Measurements from ENCODE around the gene MYO10.
"Not testable (repeated sequence)": the region's sequence is repeated elsewhere in the genome, so short reads cannot be mapped to it uniquely, and the experiment has no call there.

MYO10 gene

GRCh38 chr5:16886793-16887345 is 49.2 kb downstream of the MYO10 start:
- DNase-seq (ENCODE audit: low spot score) = no peak

GRCh38 chr5:16886366-16886736 is 49.7 kb downstream of the MYO10 start:
- no peak for DNase-seq (ENCODE audit: low spot score)

GRCh38 chr5:16885635-16886365 is 50.3 kb downstream of the MYO10 start:
- DNase-seq (ENCODE audit: low spot score) = no peak

GRCh38 chr5:16884595-16884994 is 51.5 kb downstream of the MYO10 start:
- no peak for DNase-seq (ENCODE audit: low spot score)

DNA sequence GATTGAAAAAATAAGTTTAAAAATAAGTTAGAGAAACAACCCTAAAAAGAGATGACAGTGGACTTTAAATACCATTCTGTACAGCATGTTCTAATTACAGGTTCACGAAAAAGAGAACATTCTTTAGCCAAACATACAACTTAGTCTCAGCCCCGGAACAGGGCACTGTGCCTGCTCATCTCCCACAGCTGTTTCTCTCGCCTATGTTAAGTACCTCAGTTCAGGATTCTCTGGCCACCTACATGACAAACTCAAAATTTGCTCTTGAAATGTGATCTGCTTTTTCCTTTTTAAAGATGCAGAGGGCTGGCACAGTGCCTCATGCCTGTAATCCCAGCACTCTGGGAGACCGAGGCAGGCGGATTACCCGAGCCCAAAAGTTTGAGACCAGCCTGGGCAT is 52.3 kb downstream of the MYO10 start:
- DNase-seq (ENCODE audit: low spot score) = no peak

DNA sequence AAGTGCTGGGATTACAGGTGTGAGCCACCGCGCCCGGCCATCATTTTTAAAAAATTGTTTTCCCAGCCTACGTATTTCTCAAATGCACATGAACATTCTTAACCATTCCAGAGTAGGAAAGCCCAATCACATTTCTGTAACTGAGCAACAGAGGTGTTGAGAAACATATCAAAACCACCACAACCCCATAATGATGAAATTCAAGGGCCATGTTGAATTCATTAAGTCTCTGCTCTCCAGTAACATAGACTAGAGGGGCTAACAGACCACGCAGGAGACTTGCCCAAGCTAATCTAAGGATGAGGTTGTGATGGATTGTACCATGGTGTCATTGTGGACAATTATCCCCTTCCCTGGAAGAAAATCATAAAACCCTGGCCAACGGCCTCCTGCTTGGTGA is 52.9 kb downstream of the MYO10 start:
- no peak for DNase-seq (ENCODE audit: low spot score)

DNA sequence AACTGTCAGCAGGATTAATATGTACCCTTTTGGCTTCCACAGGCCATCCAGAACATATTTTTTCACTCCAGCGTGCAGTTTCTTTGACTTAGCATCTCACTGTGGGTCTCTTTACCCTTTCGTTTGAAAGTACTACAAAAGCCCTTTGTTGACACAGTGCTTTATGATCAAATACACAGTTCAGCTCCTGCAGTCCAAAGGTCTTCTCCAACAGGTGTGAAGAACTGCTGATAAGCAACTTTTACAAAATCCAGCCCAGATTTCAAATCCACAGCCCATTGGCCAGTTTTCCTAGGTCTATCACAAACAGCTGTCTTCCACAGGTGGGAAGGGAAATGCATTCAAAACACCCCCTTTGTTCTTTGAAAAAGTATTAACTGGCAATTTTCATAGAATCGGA is 54.8 kb downstream of the MYO10 start:
- DNase-seq (ENCODE audit: low spot score) = no peak

DNA sequence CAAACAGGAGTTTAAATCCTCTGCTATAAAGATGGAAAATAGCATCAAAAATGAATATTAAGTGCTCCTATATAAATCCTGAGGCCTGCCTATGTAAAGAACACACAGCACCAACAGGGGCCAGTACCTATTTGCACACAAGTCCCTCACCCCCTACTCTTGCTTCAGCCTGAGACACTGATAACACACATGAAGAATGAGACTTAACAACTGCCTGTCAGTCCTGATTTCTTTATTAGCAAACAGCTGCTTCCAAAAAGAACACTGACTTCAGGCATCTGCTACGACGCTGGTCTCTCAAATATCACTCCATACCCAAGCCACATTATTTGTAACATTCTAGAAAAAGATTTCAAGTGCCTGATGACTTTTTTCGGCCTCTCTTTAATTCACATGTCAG is 55.5 kb downstream of the MYO10 start:
- no peak for DNase-seq (ENCODE audit: low spot score)

GRCh38 chr5:16879650-16880049 is 56.4 kb downstream of the MYO10 start:
- DNase-seq (ENCODE audit: low spot score) = no peak

DNA sequence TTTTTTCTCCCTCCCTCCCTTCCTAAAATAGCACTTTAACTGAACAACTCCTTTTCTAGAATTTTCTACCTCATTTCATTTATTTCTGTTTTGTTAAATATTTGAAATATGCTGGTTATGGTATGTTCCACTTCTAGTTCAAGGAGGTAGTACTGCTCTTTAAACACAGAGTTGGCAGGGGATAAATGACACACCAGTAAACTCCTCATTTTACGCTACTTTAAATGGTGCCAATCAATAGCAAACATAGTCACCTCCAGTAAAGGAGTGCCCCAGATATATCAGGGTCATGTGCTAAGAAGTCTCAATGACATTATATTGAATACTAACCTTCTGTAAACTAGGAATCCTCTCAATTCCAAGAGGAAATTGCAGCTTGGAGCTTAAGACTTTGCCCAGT is 56.9 kb downstream of the MYO10 start:
- DNase-seq (ENCODE audit: low spot score) = no peak

- DNase-seq (ENCODE audit: low spot score) = no peak
Observed at GRCh38 chr5:16877267-16877935, 58.7 kb downstream of the MYO10 start.

DNA sequence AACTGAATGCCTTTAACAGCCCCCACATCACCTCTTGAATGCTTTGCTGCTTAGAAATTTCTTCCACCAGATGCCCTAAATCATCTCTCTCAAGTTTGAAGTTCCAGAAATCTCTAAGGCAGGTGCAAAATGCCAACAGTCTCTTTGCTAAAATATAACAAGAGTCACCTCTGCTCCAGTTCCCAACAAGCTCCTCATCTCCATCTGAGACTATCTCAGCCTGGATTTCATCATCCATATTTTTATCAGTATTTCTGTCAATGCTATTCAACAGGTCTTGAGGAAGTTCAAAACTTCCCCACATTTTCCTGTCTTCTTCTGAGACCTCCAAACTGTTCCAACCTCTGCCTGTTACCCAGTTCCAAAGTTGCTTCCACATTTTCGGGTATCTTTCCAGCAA is 61.7 kb downstream of the MYO10 start:
- not testable (repeated sequence) for DNase-seq (ENCODE audit: low spot score)

DNA sequence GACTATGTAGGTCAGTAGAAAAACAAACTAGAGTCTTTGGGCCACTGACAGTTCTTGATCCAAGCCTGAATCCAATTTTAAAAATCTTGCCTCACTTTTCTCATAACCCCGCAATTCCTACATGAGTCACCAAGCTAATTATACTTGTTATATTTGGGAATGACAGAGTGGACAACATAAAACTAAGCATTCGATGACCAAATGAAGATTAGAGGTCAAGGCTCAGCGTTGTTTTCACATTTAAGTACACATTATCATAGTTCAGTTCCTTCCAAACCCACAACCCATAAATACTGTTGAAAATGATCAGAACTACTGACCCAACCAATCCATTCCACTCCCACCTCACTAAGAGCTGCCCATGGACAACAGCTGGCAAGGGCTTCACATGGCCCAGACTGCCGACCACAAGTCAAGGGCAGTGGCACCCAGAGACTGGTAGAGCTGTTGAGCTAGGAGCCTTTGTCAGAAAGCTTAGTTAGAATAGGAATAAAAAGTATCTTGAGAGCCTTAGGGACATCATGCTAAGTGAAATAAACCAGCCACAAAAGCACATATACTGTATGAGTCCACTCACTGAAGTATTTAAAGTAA is 64.2 kb downstream of the MYO10 start:
- no peak for DNase-seq (ENCODE audit: low spot score)

DNA sequence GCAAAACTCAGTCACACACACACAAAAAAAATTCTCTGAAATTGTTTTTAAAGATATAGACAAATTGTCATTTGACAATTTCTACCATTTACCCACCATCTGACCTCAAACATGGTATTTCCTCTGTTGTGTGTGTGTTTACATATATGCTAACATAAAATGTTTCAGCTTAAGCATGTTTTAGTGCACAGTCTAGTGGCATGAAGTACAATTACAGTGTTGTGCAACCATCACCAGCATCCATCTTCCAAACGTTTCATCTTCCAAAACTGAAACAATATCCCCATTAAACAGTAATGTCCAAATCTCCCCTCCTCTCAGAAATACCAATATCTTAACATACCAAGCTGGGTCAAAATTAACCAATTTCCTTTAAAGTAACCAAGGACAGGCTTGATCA is 65.2 kb downstream of the MYO10 start:
- no peak for DNase-seq (ENCODE audit: low spot score)

DNA sequence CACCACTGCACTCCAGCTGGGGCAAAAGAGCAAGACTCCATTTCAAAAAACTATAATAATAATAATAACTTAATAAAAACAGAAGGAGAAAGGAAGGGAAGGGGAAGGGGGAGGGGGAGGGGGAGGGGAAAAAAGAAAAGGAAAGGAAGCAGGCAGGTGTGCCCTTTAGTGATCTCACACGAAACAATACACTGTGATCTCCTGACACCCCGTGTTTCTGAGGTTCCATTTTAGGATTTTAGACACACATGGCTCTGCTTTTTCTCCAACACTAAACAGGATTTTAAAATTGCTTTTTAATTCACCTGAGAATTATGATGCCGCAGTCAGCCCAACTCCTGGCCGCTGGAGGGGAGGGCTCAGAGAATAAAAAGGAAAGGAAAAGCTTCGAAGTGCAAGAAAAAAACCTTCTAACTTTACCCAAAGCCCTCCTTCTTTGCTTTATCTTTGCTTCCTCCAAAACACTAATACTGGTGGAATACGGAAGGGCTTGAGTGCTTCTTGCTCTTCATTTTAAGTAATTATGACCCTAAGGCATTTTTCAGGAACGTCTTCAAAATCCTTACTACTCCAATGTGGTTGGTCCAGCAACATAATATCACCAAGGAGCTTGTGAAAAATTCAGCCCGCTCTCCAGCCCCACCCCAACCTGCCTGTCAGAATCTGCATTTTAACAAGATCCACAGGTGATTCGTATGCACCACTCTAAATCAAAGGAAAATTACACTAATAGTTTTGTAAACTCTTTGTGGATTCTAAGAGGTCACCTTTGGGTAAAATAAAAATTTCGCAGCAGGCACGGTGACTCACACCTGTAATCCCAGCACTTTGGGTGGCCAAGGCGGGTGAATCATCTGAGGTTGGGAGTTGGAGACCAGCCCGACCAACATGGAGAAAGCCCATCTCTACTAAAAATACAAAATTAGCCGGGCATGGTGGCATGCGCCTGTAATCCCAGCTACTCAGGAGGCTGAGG is 66.0 kb downstream of the MYO10 start:
- no peak for DNase-seq (ENCODE audit: low spot score)

- DNase-seq (ENCODE audit: low spot score) = no peak
Observed at GRCh38 chr5:16867577-16867953, 68.5 kb downstream of the MYO10 start.

DNA sequence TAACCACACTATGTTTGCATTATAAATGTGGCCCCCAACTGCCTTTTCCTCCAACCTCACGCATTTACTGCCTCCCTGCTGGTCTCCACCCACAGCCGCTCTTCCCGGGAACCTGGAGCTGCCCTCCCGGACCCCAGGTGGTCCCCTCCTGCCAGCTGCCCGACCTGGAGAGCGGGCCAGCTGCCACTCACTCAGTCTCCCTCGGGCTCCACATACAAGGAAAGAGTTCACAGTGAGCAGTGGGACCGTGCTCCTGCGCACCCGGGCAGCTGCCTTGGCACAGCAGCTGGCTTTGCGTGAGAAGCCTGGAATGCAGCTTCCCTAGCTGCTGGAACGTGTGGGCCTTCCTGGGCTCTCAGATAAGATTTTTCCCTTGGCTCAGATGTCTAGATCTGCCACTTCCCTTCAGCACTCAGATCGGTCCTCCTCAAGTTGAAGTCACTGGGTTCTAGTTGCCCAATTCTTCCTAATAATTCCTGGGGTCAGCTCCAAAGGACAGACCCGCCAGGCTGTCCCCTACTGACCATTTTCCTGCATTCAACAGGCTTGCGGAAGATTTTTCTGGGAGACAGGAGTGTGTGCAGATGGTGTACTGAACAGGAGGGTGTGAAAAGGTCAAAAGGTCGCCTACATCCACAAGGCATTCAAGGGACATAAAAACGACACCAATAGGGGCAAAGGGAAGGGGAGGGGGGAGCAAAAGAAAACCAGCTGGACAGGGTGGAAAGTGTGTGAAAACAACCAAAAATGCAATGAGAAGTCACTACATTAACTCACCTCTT is 69.1 kb downstream of the MYO10 start:
- no peak for DNase-seq (ENCODE audit: low spot score)

DNA sequence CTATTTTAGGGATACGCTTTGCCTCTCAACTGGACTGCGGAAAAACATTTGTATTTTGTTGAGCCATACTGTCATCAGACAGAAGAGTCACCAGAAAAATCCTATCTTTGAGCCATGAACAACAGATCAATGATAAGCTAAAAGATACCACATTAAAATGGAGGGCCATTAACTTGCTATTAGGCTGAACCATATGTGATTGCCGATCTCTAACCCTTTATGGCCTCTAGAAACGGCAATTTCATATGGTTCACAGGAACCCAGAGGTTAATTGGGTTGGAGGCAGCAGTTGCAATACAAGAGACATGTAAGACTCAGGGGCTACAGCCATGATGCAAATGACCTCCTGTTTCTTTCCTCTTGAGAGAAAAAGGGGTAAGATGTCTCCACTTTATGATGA is 69.8 kb downstream of the MYO10 start:
- no peak for DNase-seq (ENCODE audit: low spot score)

DNA sequence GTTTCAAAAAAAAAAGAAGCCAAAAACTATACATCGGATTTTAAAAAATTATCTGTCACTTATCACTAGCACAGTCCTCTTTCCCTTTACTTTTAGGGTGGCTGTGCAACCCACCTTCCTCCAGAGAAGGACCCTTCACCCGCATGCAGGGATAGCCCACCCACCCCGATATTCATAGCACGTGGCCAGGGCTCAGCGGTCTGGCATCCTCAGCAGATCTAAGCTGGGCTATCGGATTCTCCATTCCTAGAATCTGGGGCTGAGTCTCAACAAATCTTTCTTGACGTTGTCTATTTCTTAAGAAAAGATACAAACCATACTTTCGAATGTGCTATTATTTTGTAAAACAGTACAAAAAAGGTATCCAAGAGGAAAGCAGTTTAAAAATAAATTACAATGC is 70.9 kb downstream of the MYO10 start:
- DNase-seq (ENCODE audit: low spot score) = no peak

GRCh38 chr5:16864631-16865131 is 71.4 kb downstream of the MYO10 start:
- DNase-seq (ENCODE audit: low spot score) = no peak

GRCh38 chr5:16863469-16863946 is 72.6 kb downstream of the MYO10 start:
- DNase-seq (ENCODE audit: low spot score) = no peak

Data from kidney capillary endothelial cell (primary cell).